Measurements from ENCODE around the gene ATG4D. TPM values are rescaled to one million over a fixed set of nuclear protein-coding genes. Genes with fewer than 3 reads are reported as not detected.

Gene ATG4D
- total RNA-seq, 1 donor from 2014 or later: 30.3 TPM

- H3K4me3 ChIP-seq (ENCODE audit: low read depth, low read length): no peak overlapping the region
- no peaks in the 10 kb centered on the region for H3K27me3 ChIP-seq (ENCODE audit: control insufficient read depth, insufficient read depth, low read length)
- TF ChIP-seq, protein P1, sequence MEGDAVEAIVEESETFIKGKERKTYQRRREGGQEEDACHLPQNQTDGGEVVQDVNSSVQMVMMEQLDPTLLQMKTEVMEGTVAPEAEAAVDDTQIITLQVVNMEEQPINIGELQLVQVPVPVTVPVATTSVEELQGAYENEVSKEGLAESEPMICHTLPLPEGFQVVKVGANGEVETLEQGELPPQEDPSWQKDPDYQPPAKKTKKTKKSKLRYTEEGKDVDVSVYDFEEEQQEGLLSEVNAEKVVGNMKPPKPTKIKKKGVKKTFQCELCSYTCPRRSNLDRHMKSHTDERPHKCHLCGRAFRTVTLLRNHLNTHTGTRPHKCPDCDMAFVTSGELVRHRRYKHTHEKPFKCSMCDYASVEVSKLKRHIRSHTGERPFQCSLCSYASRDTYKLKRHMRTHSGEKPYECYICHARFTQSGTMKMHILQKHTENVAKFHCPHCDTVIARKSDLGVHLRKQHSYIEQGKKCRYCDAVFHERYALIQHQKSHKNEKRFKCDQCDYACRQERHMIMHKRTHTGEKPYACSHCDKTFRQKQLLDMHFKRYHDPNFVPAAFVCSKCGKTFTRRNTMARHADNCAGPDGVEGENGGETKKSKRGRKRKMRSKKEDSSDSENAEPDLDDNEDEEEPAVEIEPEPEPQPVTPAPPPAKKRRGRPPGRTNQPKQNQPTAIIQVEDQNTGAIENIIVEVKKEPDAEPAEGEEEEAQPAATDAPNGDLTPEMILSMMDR (IDR thresholded peaks at IDR 0.05; ENCODE audit: insufficient read depth, low read length, severe bottlenecking): no peak
- H3K36me3 ChIP-seq (ENCODE audit: control insufficient read depth, insufficient read depth, low read length): no peaks in the 10 kb centered on the region
- no peak for DNase-seq (ENCODE audit: low read depth)
- FAIRE-seq: no peak
Measured at GRCh38 chr19:10593148-10593547, 49.4 kb downstream of the ATG4D start.

DNA sequence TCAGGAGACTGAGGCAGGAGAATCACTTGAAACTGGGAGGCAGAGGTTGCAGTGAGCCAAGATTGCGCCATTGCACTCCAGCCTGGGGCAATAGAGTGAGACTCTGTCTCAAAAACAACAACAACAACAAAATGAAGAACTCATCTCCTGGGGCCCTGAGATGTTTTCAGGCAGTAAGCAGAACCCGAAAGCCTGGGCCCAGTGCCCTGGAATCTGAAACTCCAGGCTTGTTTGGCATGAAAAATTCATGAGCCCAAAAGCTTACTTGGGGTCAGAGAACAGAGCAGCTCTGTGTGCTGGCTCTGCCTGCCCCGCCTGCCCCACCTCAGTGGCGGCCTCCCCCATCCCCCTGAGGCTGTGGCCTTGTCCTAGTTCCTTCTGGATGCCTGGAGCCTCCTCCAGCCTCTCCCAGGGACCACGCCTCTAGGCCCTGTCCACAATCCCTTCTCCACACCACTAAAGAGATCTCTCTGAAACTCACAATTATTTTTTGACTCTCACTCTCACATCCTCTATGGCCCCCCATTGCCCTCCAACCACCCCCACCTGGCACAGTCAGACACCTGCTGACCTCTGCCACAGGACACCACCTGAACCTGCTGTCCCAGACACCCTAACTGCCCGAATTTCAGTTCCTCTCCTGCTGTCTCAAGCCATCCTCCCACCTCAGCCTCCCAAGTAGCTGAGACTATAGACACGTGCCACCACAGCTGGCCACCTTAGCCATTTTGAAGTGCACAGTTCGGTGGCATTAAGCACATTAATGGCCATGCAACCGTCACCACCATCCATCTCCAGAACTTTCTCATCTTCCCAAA lies 50.3 kb downstream of the ATG4D start:
- no peak for DNase-seq (ENCODE audit: low read depth)

DNA sequence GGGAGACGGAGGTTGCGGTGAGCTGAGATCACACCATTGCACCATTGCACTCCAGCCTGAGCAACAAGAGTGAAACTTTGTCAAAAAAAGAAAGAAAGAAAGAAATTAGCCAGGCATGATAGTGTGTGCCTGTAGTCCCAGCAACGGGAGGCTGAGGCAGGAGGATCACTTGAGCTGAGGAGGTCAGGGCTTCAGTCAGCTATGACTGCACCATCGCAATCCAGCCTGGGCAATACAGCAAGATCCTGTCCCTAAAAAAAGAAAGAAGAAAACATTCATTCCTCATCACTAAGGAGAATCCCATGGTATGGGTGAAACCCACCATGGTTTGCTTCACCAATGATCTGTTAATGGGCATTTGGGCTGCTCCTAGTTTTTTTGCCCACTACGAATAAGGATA lies 56.4 kb downstream of the ATG4D start:
- H3K27me3 ChIP-seq (ENCODE audit: control insufficient read depth, insufficient read depth, low read length): no peaks in the 10 kb centered on the region
- TF ChIP-seq, protein P1 (IDR thresholded peaks at IDR 0.05; ENCODE audit: insufficient read depth, low read length, severe bottlenecking): no peak
- DNase-seq (ENCODE audit: low read depth) (no peak), FAIRE-seq (no peak)
- H3K36me3 ChIP-seq (ENCODE audit: control insufficient read depth, insufficient read depth, low read length): no peaks in the 10 kb centered on the region
- no peak overlapping the region for H3K4me3 ChIP-seq (ENCODE audit: low read depth, low read length)

More for the DNA sequence above, 50.3 kb downstream of the ATG4D start:
- Histone ChIP-seq H3K4me3 (ENCODE audit: low read depth, low read length) (no peak overlapping the region), H3K36me3 (ENCODE audit: control insufficient read depth, insufficient read depth, low read length) (no peaks in the 10 kb centered on the region), H3K27me3 (ENCODE audit: control insufficient read depth, insufficient read depth, low read length) (no peaks in the 10 kb centered on the region)
- TF ChIP-seq, protein P1 (IDR thresholded peaks at IDR 0.05; ENCODE audit: insufficient read depth, low read length, severe bottlenecking): no peak
- no peak for FAIRE-seq

- no peak for FAIRE-seq
- no peak overlapping the region for H3K4me3 ChIP-seq (ENCODE audit: low read depth, low read length)
Measured at GRCh38 chr19:10601999-10602329, 58.3 kb downstream of the ATG4D start.

GRCh38 chr19:10602330-10603083 lies 58.8 kb downstream of the ATG4D start:
- FAIRE-seq (no peak), DNase-seq (ENCODE audit: low read depth) (no peak)
- TF ChIP-seq, protein P1 (IDR thresholded peaks at IDR 0.05; ENCODE audit: insufficient read depth, low read length, severe bottlenecking): no peak
- Histone ChIP-seq H3K36me3 (ENCODE audit: control insufficient read depth, insufficient read depth, low read length) (no peaks in the 10 kb centered on the region), H3K4me3 (ENCODE audit: low read depth, low read length) (peak overlapping the region; percentile 71), H3K27me3 (ENCODE audit: control insufficient read depth, insufficient read depth, low read length) (no peaks in the 10 kb centered on the region)

More at GRCh38 chr19:10601999-10602329, 58.3 kb downstream of the ATG4D start:
- peak; percentile 39 for DNase-seq (ENCODE audit: low read depth)
- TF ChIP-seq, protein P1 (IDR thresholded peaks at IDR 0.05; ENCODE audit: insufficient read depth, low read length, severe bottlenecking): no peak
- Histone ChIP-seq H3K36me3 (ENCODE audit: control insufficient read depth, insufficient read depth, low read length) (no peaks in the 10 kb centered on the region), H3K27me3 (ENCODE audit: control insufficient read depth, insufficient read depth, low read length) (no peaks in the 10 kb centered on the region)

Other genes with a start within 250 kb of the ATG4D start
- 0.26 and 0.53 TPM in 2 replicates for gene ZGLP1, start 234.1 kb upstream of the ATG4D start, total RNA-seq
- 21.8 and 24.2 TPM in 2 replicates for gene FDX2, start 227.9 kb upstream of the ATG4D start, total RNA-seq
- gene RAVER1, start 210.4 kb upstream of the ATG4D start, total RNA-seq: 2.3 and 4.2 TPM in 2 replicates
- 5.0 and 5.5 TPM in 2 replicates for gene ICAM3, start 204.3 kb upstream of the ATG4D start, total RNA-seq
- 36.1 and 45.8 TPM in 2 replicates for gene TYK2, start 163.3 kb upstream of the ATG4D start, total RNA-seq
- gene CDC37, start 140.4 kb upstream of the ATG4D start, total RNA-seq: 195 TPM in 2 replicates
- 0.13 and 0.26 TPM in 2 replicates for gene PDE4A, start 123.4 kb upstream of the ATG4D start, total RNA-seq
- gene KEAP1, start 40.5 kb upstream of the ATG4D start, total RNA-seq: 59.5 and 62.9 TPM in 2 replicates
- gene S1PR5, start 26.5 kb upstream of the ATG4D start, total RNA-seq: 6.6 and 7.8 TPM in 2 replicates
- 8.2 and 11.0 TPM in 2 replicates for gene KRI1, start 22.1 kb downstream of the ATG4D start, total RNA-seq
- 6.6 and 13.3 TPM in 2 replicates for gene CDKN2D, start 25.1 kb downstream of the ATG4D start, total RNA-seq
- 114 and 135 TPM in 2 replicates for gene AP1M2, start 43.4 kb downstream of the ATG4D start, total RNA-seq
- gene SLC44A2, start 81.6 kb downstream of the ATG4D start, total RNA-seq: 18.7 and 36.0 TPM in 2 replicates
- 85.8 and 97.4 TPM in 2 replicates for gene ILF3, start 110.4 kb downstream of the ATG4D start, total RNA-seq
- 18.8 and 32.9 TPM in 2 replicates for gene QTRT1, start 157.5 kb downstream of the ATG4D start, total RNA-seq
- gene DNM2, start 174.2 kb downstream of the ATG4D start, total RNA-seq: 68.4 and 89.7 TPM in 2 replicates